Bronchial epithelial cell (primary cell): ENCODE results near the gene TAF1D. TPM values are rescaled to one million over a fixed set of nuclear protein-coding genes. Genes with fewer than 3 reads are reported as not detected.
A peak's percentile ranks its signal among the peaks of the same experiment; 100 is the strongest.

ENCODE experiments used
- DNase-seq: peaks from one replicate; pipeline ENCODE4 v3.0.0-alpha.2; 2010; ENCODE audit warnings: low read depth
- FAIRE-seq: peaks from 2 replicates; lab custom pipeline; 2011; peaks lifted over from hg19 to GRCh38; lab: Jason Lieb, UNC
- H3K27me3 ChIP-seq: 2 replicates; pipeline ENCODE4 v1.5.1; 2011; ENCODE audit warnings: low read length; ENCODE audit not compliant: control insufficient read depth, insufficient read depth
- H3K36me3 ChIP-seq: 2 replicates; pipeline ENCODE4 v1.5.1; 2011; ENCODE audit warnings: low read length; ENCODE audit not compliant: control insufficient read depth, insufficient read depth
- H3K4me3 ChIP-seq: 2 replicates; pipeline ENCODE4 v1.5.1; 2011; ENCODE audit warnings: mild to moderate bottlenecking, low read depth, low read length, control low read depth
- CTCF ChIP-seq: IDR thresholded peaks from 2 replicates; pipeline ENCODE4 v1.5.1; 2011; ENCODE audit warnings: mild to moderate bottlenecking, moderate library complexity, low read length, control low read depth, inconsistent platforms; ENCODE audit not compliant: insufficient read depth, severe bottlenecking
- total RNA-seq: library from RNA; depleted of rRNA; stranded (reverse); fragments of >200 nt; gene quantifications from 2 replicates; pipeline ENCODE4 v1.2.1, GENCODE V29; 2014

The TAF1D gene
- total RNA-seq, 1 donor from 2014 or later: 160 TPM

DNA sequence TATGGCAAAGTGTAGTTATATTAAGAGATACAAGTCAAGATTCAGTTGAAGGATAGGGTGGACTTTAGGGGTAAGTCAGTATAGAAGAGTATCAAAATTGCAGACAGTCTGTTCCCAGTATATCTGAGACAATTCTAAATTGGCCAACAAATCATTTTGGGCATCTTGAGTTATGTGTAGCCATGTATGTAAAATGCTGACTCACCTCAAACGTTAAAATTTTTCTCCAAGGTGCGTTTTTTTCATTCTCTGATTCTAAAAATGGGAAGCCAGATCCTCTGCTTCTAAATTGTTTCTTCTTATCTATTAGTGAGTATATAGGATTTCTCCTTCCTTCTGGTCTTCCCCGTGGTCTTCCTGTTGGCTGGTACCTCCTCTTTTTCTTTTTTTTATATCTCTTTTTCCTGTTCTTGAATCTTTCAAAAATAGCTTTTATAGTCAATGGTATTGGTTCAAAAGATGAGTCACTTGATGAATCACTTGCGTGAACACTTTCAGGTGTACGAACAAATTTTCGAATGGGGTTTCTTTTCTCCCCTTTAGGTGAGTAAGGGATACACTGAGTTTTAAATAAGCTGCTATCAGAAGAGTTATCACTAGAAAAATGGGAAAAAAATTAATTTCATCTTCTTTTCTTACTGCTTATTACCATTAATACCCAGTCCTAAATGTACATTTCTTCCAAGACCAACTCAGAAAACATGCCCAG, 3.2 kb downstream of the TAF1D start:
- no peaks in the 10 kb centered on the region for H3K27me3 ChIP-seq
- peak overlapping the region; percentile 74 for H3K4me3 ChIP-seq
- FAIRE-seq (no peak), DNase-seq (peak; percentile 84)
- no peak for TF ChIP-seq CTCF
- H3K36me3 ChIP-seq: peaks cover 21% of the 10 kb centered on the region

- no peaks in the 10 kb centered on the region for H3K27me3 ChIP-seq
- peak; percentile 21 for DNase-seq
- H3K4me3 ChIP-seq: no peak overlapping the region
- no peak for FAIRE-seq
- TF ChIP-seq CTCF: no peak
- H3K36me3 ChIP-seq: peaks cover 25% of the 10 kb centered on the region
These were observed 5.2 kb downstream of the TAF1D start for GRCh38 chr11:93736129-93736528.

DNA sequence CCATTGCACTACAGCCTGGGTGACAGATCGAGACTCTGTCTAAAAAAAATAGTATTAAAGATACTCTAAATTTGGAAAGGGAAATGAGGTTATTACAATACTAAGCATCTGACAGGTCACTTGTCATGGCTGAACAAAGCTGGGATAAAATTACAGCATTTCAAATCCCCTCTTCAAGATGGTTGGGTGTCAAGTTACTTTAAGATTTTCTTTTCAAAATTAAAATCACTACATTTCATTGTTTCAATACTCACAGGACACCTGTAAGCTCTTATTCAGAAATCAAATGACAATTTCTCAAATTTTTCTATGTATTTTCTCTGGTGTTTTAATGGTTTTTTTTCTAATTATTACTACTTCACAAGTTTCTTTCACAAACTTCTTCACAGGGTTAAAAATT, 5.7 kb downstream of the TAF1D start:
- DNase-seq (no peak), FAIRE-seq (no peak)
- H3K4me3 ChIP-seq: no peak overlapping the region
- no peak for TF ChIP-seq CTCF
- H3K36me3 ChIP-seq: peaks cover 25% of the 10 kb centered on the region
- no peaks in the 10 kb centered on the region for H3K27me3 ChIP-seq

GRCh38 chr11:93734427-93735222, 6.7 kb downstream of the TAF1D start:
- DNase-seq (no peak), FAIRE-seq (no peak)
- H3K4me3 ChIP-seq: no peak overlapping the region
- H3K36me3 ChIP-seq: peaks cover 21% of the 10 kb centered on the region
- no peak for TF ChIP-seq CTCF
- no peaks in the 10 kb centered on the region for H3K27me3 ChIP-seq

DNA sequence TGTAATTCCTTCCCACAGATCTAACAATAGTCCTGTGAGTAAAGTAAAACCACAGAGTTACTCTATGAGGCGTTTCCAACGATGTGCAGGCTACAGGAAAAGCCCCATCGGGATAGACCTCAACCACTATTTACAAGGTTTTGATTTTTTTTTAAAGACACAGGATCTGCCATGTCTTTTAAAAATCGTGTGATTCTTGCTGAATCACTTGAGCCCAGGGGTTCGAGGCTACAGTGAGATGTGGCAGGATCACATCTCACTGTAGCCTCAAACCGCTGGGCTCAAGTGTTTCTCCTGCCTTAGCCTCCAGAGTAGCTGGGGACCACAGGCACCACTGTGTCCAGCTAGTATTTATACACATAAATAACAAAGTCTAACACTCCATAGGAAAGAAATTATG, 7.8 kb downstream of the TAF1D start:
- no peak for FAIRE-seq
- TF ChIP-seq CTCF: no peak
- H3K36me3 ChIP-seq: peaks cover 20% of the 10 kb centered on the region
- no peak overlapping the region for H3K4me3 ChIP-seq
- DNase-seq: no peak
- H3K27me3 ChIP-seq: no peaks in the 10 kb centered on the region
